ENCODE measurements around the gene SYPL1.

The SYPL1 gene

GRCh38 chr7:106142136-106142535 is 30.0 kb upstream of the SYPL1 start:
- Histone ChIP-seq H3K9ac (ENCODE audit: low read depth, low read length) (no peak overlapping the region), H3K4me2 (ENCODE audit: insufficient read depth, low read length) (no peak overlapping the region), H4K20me1 (ENCODE audit: insufficient read depth, low read length) (no peaks in the 10 kb centered on the region), H2AFZ (ENCODE audit: low read depth, low read length) (no peak overlapping the region), H3K9me3 (ENCODE audit: insufficient read depth, low read length, severe bottlenecking) (no peaks in the 10 kb centered on the region), H3K4me1 (ENCODE audit: insufficient read depth, low read length) (no peaks in the 10 kb centered on the region), H3K4me3 (ENCODE audit: low read depth in 1 of 2, low read length in 2 of 2) (no peak overlapping the region), H3K27me3 (ENCODE audit: insufficient read depth, low read length, poor library complexity) (peaks cover 10% of the 10 kb centered on the region), H3K27ac (ENCODE audit: low read length) (no peak overlapping the region), H3K36me3 (ENCODE audit: insufficient read depth, low read length) (no peaks in the 10 kb centered on the region), H3K79me2 (ENCODE audit: insufficient read depth, low read length) (no peaks in the 10 kb centered on the region)
- TF ChIP-seq EZH2 (IDR thresholded peaks at IDR 0.05; ENCODE audit: borderline replicate concordance, low read depth, low read length, severe bottlenecking) (no peak), CTCF (IDR thresholded peaks at IDR 0.05; ENCODE audit: borderline replicate concordance, extremely low read depth, low read length, poor library complexity, severe bottlenecking) (no peak)
- DNase-seq (no peak), ATAC-seq (ENCODE audit: insufficient read depth, low read depth) (no peak)

GRCh38 chr7:106140406-106141173 is 28.5 kb upstream of the SYPL1 start:
- TF ChIP-seq CTCF (IDR thresholded peaks at IDR 0.05; ENCODE audit: borderline replicate concordance, extremely low read depth, low read length, poor library complexity, severe bottlenecking) (no peak), EZH2 (IDR thresholded peaks at IDR 0.05; ENCODE audit: borderline replicate concordance, low read depth, low read length, severe bottlenecking) (no peak)
- H3K27me3 ChIP-seq (ENCODE audit: insufficient read depth, low read length, poor library complexity), result peaks cover 17% of the 10 kb centered on the region
- H3K4me3 ChIP-seq (ENCODE audit: low read depth in 1 of 2, low read length in 2 of 2), result no peak overlapping the region
- no peaks in the 10 kb centered on the region for H3K9me3 ChIP-seq (ENCODE audit: insufficient read depth, low read length, severe bottlenecking)
- no peaks in the 10 kb centered on the region for H3K79me2 ChIP-seq (ENCODE audit: insufficient read depth, low read length)
- no peaks in the 10 kb centered on the region for H4K20me1 ChIP-seq (ENCODE audit: insufficient read depth, low read length)
- ATAC-seq (ENCODE audit: insufficient read depth, low read depth) (no peak), DNase-seq (no peak)
- no peaks in the 10 kb centered on the region for H3K36me3 ChIP-seq (ENCODE audit: insufficient read depth, low read length)
- H3K4me1 ChIP-seq (ENCODE audit: insufficient read depth, low read length), result no peaks in the 10 kb centered on the region
- no peak overlapping the region for H3K4me2 ChIP-seq (ENCODE audit: insufficient read depth, low read length)
- no peak overlapping the region for H3K9ac ChIP-seq (ENCODE audit: low read depth, low read length)
- H2AFZ ChIP-seq (ENCODE audit: low read depth, low read length), result no peak overlapping the region
- no peak overlapping the region for H3K27ac ChIP-seq (ENCODE audit: low read length)

GRCh38 chr7:106139265-106140251 is 27.4 kb upstream of the SYPL1 start:
- Histone ChIP-seq H3K4me1 (ENCODE audit: insufficient read depth, low read length) (no peaks in the 10 kb centered on the region), H2AFZ (ENCODE audit: low read depth, low read length) (no peak overlapping the region), H3K27ac (ENCODE audit: low read length) (no peak overlapping the region), H3K79me2 (ENCODE audit: insufficient read depth, low read length) (no peaks in the 10 kb centered on the region), H3K36me3 (ENCODE audit: insufficient read depth, low read length) (no peaks in the 10 kb centered on the region), H4K20me1 (ENCODE audit: insufficient read depth, low read length) (no peaks in the 10 kb centered on the region), H3K9me3 (ENCODE audit: insufficient read depth, low read length, severe bottlenecking) (no peaks in the 10 kb centered on the region), H3K4me2 (ENCODE audit: insufficient read depth, low read length) (no peak overlapping the region), H3K27me3 (ENCODE audit: insufficient read depth, low read length, poor library complexity) (peaks cover 19% of the 10 kb centered on the region), H3K9ac (ENCODE audit: low read depth, low read length) (no peak overlapping the region), H3K4me3 (ENCODE audit: low read depth in 1 of 2, low read length in 2 of 2) (no peak overlapping the region)
- no peak for TF ChIP-seq CTCF (IDR thresholded peaks at IDR 0.05; ENCODE audit: borderline replicate concordance, extremely low read depth, low read length, poor library complexity, severe bottlenecking)
- no peak for TF ChIP-seq EZH2 (IDR thresholded peaks at IDR 0.05; ENCODE audit: borderline replicate concordance, low read depth, low read length, severe bottlenecking)
- no peak for ATAC-seq (ENCODE audit: insufficient read depth, low read depth)
- DNase-seq, result no peak
